Measurements from ENCODE around the gene SAFB.

The SAFB gene

DNA sequence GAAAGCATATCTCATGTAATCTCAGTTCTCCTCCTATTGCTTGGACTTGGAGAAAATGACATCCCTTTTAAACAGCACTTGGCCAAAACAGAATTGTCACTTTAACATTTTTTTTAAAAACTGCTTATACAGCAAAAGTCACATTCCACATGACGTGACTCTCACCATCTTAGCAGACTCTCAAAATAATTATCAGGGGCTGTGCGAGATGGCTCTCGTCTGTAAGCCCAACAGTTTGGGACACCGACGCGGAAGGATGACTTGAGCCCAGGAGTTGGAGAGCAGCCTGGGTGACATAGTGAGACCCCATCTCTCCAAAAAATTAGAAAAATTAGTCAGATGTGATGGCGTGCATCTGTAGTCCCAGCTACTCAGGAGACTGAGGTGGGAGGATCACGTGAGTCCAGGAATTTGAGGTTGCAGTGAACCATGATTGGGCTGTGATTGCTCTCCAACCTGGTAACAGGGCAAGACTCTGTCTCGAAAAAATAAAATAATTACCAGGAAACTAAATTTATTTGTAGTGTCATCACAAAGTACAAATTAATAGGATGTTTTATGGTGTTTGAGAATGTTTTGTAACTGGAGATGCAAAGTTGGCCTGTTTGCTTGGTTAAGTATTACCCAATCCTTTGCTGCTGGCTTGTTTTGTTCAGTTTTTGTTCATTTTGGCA, 8.8 kb downstream of the SAFB start:
- H3K4me1 ChIP-seq (ENCODE audit: insufficient read depth, low read length), result peaks cover 23% of the 10 kb centered on the region
- H3K4me3 ChIP-seq (ENCODE audit: low read depth in 1 of 2, low read length in 2 of 2), result no peak overlapping the region
- H2AFZ ChIP-seq (ENCODE audit: low read depth, low read length), result no peak overlapping the region
- no peak for DNase-seq
- no peak overlapping the region for H3K9ac ChIP-seq (ENCODE audit: low read depth, low read length)
- no peaks in the 10 kb centered on the region for H3K27me3 ChIP-seq (ENCODE audit: insufficient read depth, low read length, poor library complexity)
- no peak overlapping the region for H3K27ac ChIP-seq (ENCODE audit: low read length)
- H3K9me3 ChIP-seq (ENCODE audit: insufficient read depth, low read length, severe bottlenecking), result no peaks in the 10 kb centered on the region
- no peak for ATAC-seq (ENCODE audit: insufficient read depth, low read depth)
- peaks cover 98% of the 10 kb centered on the region for H3K79me2 ChIP-seq (ENCODE audit: insufficient read depth, low read length)
- no peak overlapping the region for H3K4me2 ChIP-seq (ENCODE audit: insufficient read depth, low read length)
- H4K20me1 ChIP-seq (ENCODE audit: insufficient read depth, low read length), result peaks cover 88% of the 10 kb centered on the region
- TF ChIP-seq, protein P1, sequence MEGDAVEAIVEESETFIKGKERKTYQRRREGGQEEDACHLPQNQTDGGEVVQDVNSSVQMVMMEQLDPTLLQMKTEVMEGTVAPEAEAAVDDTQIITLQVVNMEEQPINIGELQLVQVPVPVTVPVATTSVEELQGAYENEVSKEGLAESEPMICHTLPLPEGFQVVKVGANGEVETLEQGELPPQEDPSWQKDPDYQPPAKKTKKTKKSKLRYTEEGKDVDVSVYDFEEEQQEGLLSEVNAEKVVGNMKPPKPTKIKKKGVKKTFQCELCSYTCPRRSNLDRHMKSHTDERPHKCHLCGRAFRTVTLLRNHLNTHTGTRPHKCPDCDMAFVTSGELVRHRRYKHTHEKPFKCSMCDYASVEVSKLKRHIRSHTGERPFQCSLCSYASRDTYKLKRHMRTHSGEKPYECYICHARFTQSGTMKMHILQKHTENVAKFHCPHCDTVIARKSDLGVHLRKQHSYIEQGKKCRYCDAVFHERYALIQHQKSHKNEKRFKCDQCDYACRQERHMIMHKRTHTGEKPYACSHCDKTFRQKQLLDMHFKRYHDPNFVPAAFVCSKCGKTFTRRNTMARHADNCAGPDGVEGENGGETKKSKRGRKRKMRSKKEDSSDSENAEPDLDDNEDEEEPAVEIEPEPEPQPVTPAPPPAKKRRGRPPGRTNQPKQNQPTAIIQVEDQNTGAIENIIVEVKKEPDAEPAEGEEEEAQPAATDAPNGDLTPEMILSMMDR (IDR thresholded peaks at IDR 0.05; ENCODE audit: borderline replicate concordance, extremely low read depth, low read length, poor library complexity, severe bottlenecking), result no peak
- TF ChIP-seq EZH2 (IDR thresholded peaks at IDR 0.05; ENCODE audit: borderline replicate concordance, low read depth, low read length, severe bottlenecking), result no peak
- H3K36me3 ChIP-seq (ENCODE audit: insufficient read depth, low read length), result peaks cover 87% of the 10 kb centered on the region

DNA sequence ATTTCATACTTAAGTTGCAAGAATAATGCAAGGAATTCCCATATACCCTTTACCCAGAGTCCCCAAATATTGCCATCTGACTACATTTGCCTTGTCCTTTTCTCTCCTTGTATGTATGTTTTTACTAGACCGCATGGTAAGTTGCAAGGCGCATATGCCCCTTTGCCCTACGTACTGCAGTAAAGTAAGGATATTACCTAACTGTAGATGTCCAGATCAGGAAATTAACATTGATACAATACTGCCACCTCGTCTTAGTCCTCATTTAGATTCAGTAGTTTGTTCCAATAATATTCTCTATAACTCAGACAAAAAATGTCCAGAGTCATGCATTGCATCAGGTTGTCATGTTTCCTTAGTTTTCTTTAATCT, 9.3 kb downstream of the SAFB start:
- Histone ChIP-seq H3K4me3 (ENCODE audit: low read depth in 1 of 2, low read length in 2 of 2) (no peak overlapping the region), H3K27me3 (ENCODE audit: insufficient read depth, low read length, poor library complexity) (no peaks in the 10 kb centered on the region), H3K36me3 (ENCODE audit: insufficient read depth, low read length) (peaks cover 85% of the 10 kb centered on the region), H2AFZ (ENCODE audit: low read depth, low read length) (no peak overlapping the region), H3K9ac (ENCODE audit: low read depth, low read length) (no peak overlapping the region), H3K27ac (ENCODE audit: low read length) (no peak overlapping the region), H3K4me2 (ENCODE audit: insufficient read depth, low read length) (no peak overlapping the region), H3K79me2 (ENCODE audit: insufficient read depth, low read length) (peaks cover 98% of the 10 kb centered on the region), H4K20me1 (ENCODE audit: insufficient read depth, low read length) (peaks cover 83% of the 10 kb centered on the region), H3K9me3 (ENCODE audit: insufficient read depth, low read length, severe bottlenecking) (no peaks in the 10 kb centered on the region), H3K4me1 (ENCODE audit: insufficient read depth, low read length) (peaks cover 18% of the 10 kb centered on the region)
- TF ChIP-seq EZH2 (IDR thresholded peaks at IDR 0.05; ENCODE audit: borderline replicate concordance, low read depth, low read length, severe bottlenecking), result no peak
- TF ChIP-seq, protein P1 (IDR thresholded peaks at IDR 0.05; ENCODE audit: borderline replicate concordance, extremely low read depth, low read length, poor library complexity, severe bottlenecking), result no peak
- DNase-seq (no peak), ATAC-seq (ENCODE audit: insufficient read depth, low read depth) (no peak)

DNA sequence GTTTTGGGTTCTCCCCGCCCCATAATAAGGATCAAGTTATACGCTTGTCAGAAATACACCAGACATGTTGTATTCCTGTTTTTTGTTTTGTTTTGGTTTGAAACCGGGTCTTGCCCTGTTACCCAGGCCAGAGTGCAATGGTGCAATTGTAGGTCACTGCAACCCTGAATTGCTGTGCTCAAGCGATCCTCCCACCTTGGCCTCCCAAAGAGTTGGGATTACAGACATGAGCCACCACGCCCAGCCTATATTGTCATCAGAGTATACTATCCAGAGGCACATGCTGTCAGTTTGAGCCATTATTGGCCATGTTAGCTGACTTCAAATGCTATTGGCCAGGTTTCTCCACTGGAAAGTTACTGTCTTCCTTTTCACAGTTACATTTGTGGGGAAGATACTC, 9.8 kb downstream of the SAFB start:
- Histone ChIP-seq H3K79me2 (ENCODE audit: insufficient read depth, low read length) (peaks cover 98% of the 10 kb centered on the region), H3K36me3 (ENCODE audit: insufficient read depth, low read length) (peaks cover 85% of the 10 kb centered on the region)
- ATAC-seq (ENCODE audit: insufficient read depth, low read depth), result no peak

More for the DNA sequence above, 9.8 kb downstream of the SAFB start:
- Histone ChIP-seq H3K9me3 (ENCODE audit: insufficient read depth, low read length, severe bottlenecking) (no peaks in the 10 kb centered on the region), H3K27me3 (ENCODE audit: insufficient read depth, low read length, poor library complexity) (no peaks in the 10 kb centered on the region), H2AFZ (ENCODE audit: low read depth, low read length) (no peak overlapping the region), H3K4me1 (ENCODE audit: insufficient read depth, low read length) (peaks cover 14% of the 10 kb centered on the region), H4K20me1 (ENCODE audit: insufficient read depth, low read length) (peaks cover 83% of the 10 kb centered on the region), H3K9ac (ENCODE audit: low read depth, low read length) (no peak overlapping the region), H3K4me3 (ENCODE audit: low read depth in 1 of 2, low read length in 2 of 2) (no peak overlapping the region), H3K27ac (ENCODE audit: low read length) (no peak overlapping the region), H3K4me2 (ENCODE audit: insufficient read depth, low read length) (no peak overlapping the region)
- TF ChIP-seq, protein P1 (IDR thresholded peaks at IDR 0.05; ENCODE audit: borderline replicate concordance, extremely low read depth, low read length, poor library complexity, severe bottlenecking), result no peak
- no peak for TF ChIP-seq EZH2 (IDR thresholded peaks at IDR 0.05; ENCODE audit: borderline replicate concordance, low read depth, low read length, severe bottlenecking)
- no peak for DNase-seq

Measured in DND-41 (cell line).